Astrocyte of the cerebellum (primary cell): ENCODE results near the gene IFNGR2.
"Not testable (repeated sequence)": the region's sequence is repeated elsewhere in the genome, so short reads cannot be mapped to it uniquely, and the experiment has no call there.

Source experiments
- DNase-seq: peaks from one replicate; pipeline ENCODE4 v3.0.0-alpha.2; 2011; ENCODE audit warnings: low read depth
- H3K4me3 ChIP-seq: 2 replicates; pipeline ENCODE4 v1.5.1; 2011; ENCODE audit warnings: mild to moderate bottlenecking, low read depth, low read length, moderate library complexity
- CTCF ChIP-seq: IDR thresholded peaks from 2 replicates; pipeline ENCODE4 v1.5.1; 2012; ENCODE audit warnings: low read length, low read depth, moderate library complexity, mild to moderate bottlenecking; ENCODE audit errors: missing control alignments
- in situ Hi-C: cut with HindIII; loops from 2 replicates; pipeline ENCODE4 v1.10.0; 2017; ENCODE audit warnings: low sequenced_read_pairs

IFNGR2 gene

GRCh38 chr21:33411949-33412430, 8.8 kb downstream of the IFNGR2 start:
- TF ChIP-seq CTCF: no peak
- in situ Hi-C loops: no loop called here
- no peak overlapping the region for H3K4me3 ChIP-seq
- no peak for DNase-seq

DNA sequence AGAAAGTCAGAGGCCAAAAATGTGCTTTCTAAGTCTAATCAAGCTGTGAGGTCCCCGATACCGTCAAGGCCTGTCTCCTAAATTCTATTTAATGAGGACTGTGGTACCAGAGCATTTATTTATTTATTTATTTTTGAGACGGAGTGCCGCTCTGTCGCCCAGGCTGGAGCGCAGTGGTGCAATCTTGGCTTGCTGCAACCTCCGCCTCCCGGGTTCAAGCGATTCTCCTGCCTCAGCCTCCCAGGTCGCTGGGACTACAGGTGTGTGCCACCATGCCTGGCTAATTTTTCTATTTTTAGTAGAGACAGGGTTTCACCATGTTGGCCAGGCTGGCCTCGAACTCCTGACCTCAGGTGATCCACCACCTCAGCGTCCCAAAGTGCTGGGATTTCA, 9.2 kb downstream of the IFNGR2 start:
- H3K4me3 ChIP-seq, in situ Hi-C loops: not testable (repeated sequence)

DNA sequence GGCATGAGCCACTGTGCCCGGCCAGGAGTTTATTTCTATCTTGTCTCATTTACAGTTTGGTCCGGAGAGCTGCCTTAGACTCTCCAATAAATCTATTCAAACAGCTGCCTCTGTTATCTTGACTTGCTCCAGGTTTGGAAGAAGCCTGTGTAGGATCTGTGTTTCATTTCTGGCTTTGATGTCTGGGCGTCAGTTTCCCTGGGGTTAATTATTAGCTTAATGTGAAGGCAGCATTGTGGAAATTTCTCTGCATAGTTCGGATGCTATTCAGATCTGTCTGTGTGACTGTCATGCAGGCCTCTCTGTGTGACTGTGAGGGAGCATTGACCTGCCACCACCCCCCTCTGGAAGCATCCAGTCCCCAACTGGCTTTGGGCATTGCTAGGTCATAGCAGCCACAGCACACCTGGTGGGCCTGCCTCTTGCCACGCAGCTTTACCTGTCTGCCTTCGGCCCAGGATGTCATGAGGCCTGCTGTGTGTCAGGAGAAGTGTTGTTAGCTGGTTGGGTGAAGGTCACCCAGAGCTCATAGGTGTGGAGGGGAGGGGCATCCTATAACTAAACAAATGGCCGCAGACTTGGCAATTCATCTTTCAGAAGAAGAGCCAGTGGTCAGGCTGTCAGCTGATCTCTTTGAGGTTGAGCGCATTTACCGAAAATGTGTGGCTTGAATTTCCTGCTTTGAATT, 9.8 kb downstream of the IFNGR2 start:
- TF ChIP-seq CTCF: no peak
- DNase-seq: no peak
- in situ Hi-C loops: no loop called here
- H3K4me3 ChIP-seq: no peak overlapping the region

More for the DNA sequence above, 9.2 kb downstream of the IFNGR2 start:
- DNase-seq: not testable (repeated sequence)

DNA sequence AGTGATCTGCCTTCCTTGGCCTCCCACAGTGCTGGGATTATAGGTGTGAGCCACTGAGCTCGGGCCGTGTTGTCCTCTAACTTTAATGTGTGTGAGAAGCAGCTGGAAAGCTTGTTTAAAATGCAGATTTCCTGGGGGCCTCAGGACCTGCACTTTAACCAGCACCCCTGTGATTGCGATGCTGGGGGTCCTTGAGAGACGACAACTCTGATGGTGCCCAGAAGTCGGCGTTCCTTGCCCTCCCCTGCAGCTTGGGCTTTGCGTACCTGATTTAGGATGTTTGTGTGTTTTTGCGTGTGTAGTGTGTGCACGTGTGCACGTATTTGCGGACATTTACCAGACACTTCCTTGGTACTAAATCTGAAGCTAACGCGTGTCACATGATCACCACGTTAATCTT, 10.9 kb downstream of the IFNGR2 start:
- in situ Hi-C loops: no loop called here
- no peak overlapping the region for H3K4me3 ChIP-seq
- no peak for TF ChIP-seq CTCF
- DNase-seq: no peak

GRCh38 chr21:33414926-33415325, 11.7 kb downstream of the IFNGR2 start:
- DNase-seq: no peak
- H3K4me3 ChIP-seq: no peak overlapping the region
- in situ Hi-C loops: no loop called here
- no peak for TF ChIP-seq CTCF

DNA sequence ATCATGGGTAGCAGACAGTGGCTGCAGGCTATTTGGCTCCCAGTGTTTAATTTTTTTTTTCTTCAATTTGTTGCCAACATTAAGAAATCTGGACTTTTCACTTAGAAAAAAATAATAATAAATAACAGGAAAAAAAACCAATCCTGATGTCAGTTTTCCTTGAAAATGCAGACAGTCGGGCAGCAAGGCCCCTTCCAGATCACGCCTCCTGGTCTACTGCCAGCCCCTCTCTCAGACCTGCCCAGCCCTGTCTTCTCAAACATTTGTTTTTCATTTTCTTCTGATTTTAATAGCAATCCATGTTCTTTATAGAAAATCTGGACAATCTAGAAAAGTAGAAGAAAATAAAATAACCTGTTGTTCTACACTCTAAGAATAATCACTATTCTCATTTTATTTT, 15.5 kb downstream of the IFNGR2 start:
- no peak for TF ChIP-seq CTCF
- DNase-seq: no peak
- H3K4me3 ChIP-seq: no peak overlapping the region
- in situ Hi-C loops: no loop called here

DNA sequence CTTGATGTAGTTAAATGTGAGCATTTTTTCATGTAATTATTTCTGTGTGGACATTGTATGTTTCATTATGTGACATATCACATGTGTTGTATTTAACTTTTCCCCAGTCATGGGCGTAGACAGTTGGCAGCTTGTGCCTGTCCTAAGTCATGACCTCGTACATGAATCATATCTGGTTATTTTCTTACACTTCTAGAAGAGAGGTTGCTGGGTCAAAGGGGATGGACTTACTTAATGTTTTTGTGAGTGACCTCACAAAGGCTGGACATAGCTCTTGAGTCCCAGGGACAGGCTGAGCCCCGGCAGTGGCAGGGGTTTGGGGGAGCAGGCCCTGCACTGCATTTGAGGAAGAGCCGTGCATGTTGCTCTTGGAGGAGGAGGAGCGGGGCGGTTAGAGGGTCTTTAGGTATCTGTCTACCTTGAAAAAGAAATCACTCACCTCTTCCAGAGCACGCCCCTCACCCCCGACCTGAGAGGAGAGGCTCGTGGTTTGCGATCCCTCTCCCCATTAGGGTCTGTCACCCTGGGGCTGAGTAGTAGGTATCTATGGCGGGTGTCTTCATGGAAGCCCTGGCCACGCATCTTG, 16.4 kb downstream of the IFNGR2 start:
- in situ Hi-C loops: no loop called here
- TF ChIP-seq CTCF: no peak
- no peak overlapping the region for H3K4me3 ChIP-seq
- DNase-seq: no peak
